Karpas-422 (cell line): ENCODE data around the gene CC2D2A. TPM values are rescaled to one million over a fixed set of nuclear protein-coding genes. Genes with fewer than 3 reads are reported as not detected.
"Not testable (repeated sequence)": the region's sequence is repeated elsewhere in the genome, so short reads cannot be mapped to it uniquely, and the experiment has no call there.

Experiments
- DNase-seq: peaks from one replicate; pipeline ENCODE4 v3.0.0-alpha.2; 2015
- H2AFZ ChIP-seq: fragments of 200-600 bp; sonication (generic); 2 replicates; pipeline ENCODE4 v1.6.1; 2014; ENCODE audit warnings: antibody characterized with exemption, low read length, mixed read lengths
- H3K27ac ChIP-seq: fragments of 200-600 bp; sonication (generic); 2 replicates; pipeline ENCODE4 v1.5.1; 2014; ENCODE audit warnings: mild to moderate bottlenecking, low read length, moderate library complexity
- H3K27me3 ChIP-seq: fragments of 200-600 bp; sonication (generic); 2 replicates; pipeline ENCODE4 v1.6.1; 2014; ENCODE audit warnings: low read length, mixed read lengths
- H3K36me3 ChIP-seq: fragments of 200-600 bp; sonication (generic); 2 replicates; pipeline ENCODE4 v1.6.1; 2014; ENCODE audit warnings: low read length, mixed read lengths; ENCODE audit not compliant: insufficient read depth
- H3K4me1 ChIP-seq: fragments of 200-600 bp; sonication (generic); 2 replicates; pipeline ENCODE4 v1.6.1; 2014; ENCODE audit warnings: mild to moderate bottlenecking, low read length, mixed read lengths
- H3K4me2 ChIP-seq: fragments of 200-600 bp; sonication (generic); 2 replicates; pipeline ENCODE4 v1.6.1; 2014; ENCODE audit warnings: low read length, low read depth, mild to moderate bottlenecking; ENCODE audit not compliant: poor library complexity, severe bottlenecking
- H3K4me3 ChIP-seq: fragments of 200-600 bp; sonication (generic); 2 replicates; pipeline ENCODE4 v1.5.1; 2014; ENCODE audit warnings: mild to moderate bottlenecking, antibody characterized with exemption, low read length, mixed read lengths
- H3K79me2 ChIP-seq: fragments of 200-600 bp; sonication (generic); 2 replicates; pipeline ENCODE4 v1.6.1; 2014; ENCODE audit warnings: mild to moderate bottlenecking, low read length, mixed read lengths
- H3K9ac ChIP-seq: fragments of 200-600 bp; sonication (generic); 2 replicates; pipeline ENCODE4 v1.6.0; 2014; ENCODE audit warnings: low read length
- H3K9me2 ChIP-seq: fragments of 200-600 bp; sonication (generic), shearing (Covaris generic); replicated peaks from 2 replicates; pipeline ENCODE4 v1.6.0; 2014; ENCODE audit warnings: mild to moderate bottlenecking, low read length, moderate library complexity; ENCODE audit not compliant: insufficient read depth
- H3K9me3 ChIP-seq: fragments of 300-700, 200-600 bp; sonication (generic); 2 replicates; pipeline ENCODE4 v1.6.1; 2014; ENCODE audit warnings: low read length, mixed read lengths
- H4K20me1 ChIP-seq: fragments of 200-600 bp; sonication (generic); 2 replicates; pipeline ENCODE4 v1.6.1; 2014; ENCODE audit warnings: mild to moderate bottlenecking, antibody characterized with exemption, low read length, low read depth; ENCODE audit not compliant: insufficient read depth
- total RNA-seq: library from RNA; depleted of rRNA; stranded (reverse); fragments of >200 nt; shearing (Covaris generic); gene quantifications from 2 replicates; pipeline ENCODE4 v1.2.3, GENCODE V29; 2014; ENCODE audit warnings: low replicate concordance

The CC2D2A gene
- total RNA-seq, 1 experiment from 2014 or later = not detected

DNA sequence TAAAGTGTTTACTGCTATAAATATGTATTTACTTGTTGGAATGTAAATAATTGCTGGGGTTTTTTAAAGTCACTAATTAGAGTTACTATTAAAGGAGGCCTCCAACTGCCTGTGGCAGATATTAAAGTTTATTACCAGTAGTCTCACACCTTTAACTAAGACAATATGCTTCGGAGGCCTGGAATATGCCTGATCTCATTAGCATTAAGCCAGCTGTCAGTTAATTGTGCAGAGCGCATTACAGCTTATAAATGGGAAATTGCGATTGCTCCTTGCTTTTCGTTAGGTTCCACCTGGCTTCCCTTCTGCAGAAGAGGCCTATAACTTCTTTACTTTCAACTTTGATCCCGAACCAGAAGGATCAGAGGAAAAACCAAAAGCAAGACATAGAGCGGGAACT lies 41.3 kb downstream of the CC2D2A start:
- H3K9me2 ChIP-seq = no peaks in the 10 kb centered on the region
- no peaks in the 10 kb centered on the region for H3K27me3 ChIP-seq
- no peaks in the 10 kb centered on the region for H3K4me1 ChIP-seq
- H2AFZ ChIP-seq = no peak overlapping the region
- H3K36me3 ChIP-seq = no peaks in the 10 kb centered on the region
- H3K4me2 ChIP-seq = no peak overlapping the region
- no peaks in the 10 kb centered on the region for H4K20me1 ChIP-seq
- no peak overlapping the region for H3K4me3 ChIP-seq
- H3K9ac ChIP-seq = no peak overlapping the region
- no peak overlapping the region for H3K27ac ChIP-seq
- DNase-seq = no peak
- H3K9me3 ChIP-seq = no peaks in the 10 kb centered on the region
- H3K79me2 ChIP-seq = no peaks in the 10 kb centered on the region

DNA sequence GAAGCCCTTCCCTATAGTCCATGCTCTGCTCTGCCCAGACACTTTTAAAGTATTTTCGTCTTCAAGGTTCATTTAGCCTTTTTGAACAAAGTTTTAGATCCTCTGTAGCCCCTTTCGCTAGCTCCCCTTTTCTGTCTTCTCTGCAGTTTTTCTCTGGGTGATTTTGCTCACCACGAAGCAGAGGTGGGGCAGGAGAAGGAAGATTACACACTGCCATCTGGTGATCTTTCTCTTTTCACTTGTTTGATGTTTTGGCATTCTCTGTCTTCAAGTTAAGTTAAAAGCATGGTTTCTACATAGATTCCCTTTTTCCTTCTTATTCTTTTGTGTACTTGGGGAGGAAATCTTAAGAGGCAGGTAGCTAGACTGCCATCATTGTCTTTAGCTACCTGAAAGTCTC lies 43.9 kb downstream of the CC2D2A start:
- no peaks in the 10 kb centered on the region for H4K20me1 ChIP-seq
- no peaks in the 10 kb centered on the region for H3K4me1 ChIP-seq
- no peaks in the 10 kb centered on the region for H3K36me3 ChIP-seq

DNA sequence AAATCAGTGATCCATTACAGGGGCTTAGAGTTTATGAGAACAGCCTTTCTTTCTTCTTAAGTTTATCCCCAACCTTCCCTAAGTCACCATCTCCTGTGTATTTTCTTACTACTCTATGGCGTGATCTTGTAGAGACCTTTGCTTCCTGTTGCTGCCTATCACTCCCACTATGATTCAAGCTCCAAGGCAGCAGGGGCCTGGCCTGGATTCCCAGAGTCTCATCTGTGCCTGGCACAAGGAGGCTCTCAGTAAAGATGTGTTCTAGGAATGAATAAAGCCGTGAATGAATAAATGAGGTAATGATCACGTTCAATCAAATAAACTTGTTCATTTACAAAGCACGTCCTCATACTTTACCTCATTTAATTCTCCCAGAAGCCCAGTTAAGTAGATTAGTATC lies 45.4 kb downstream of the CC2D2A start:
- Histone ChIP-seq H3K9me2 (no peaks in the 10 kb centered on the region), H3K4me3 (no peak overlapping the region), H3K27me3 (no peaks in the 10 kb centered on the region), H3K27ac (no peak overlapping the region), H3K79me2 (no peaks in the 10 kb centered on the region), H2AFZ (no peak overlapping the region), H3K9ac (no peak overlapping the region), H3K9me3 (no peaks in the 10 kb centered on the region), H3K4me1 (no peaks in the 10 kb centered on the region), H3K36me3 (no peaks in the 10 kb centered on the region), H4K20me1 (no peaks in the 10 kb centered on the region), H3K4me2 (no peak overlapping the region)
- DNase-seq = no peak

More for the DNA sequence above, 43.9 kb downstream of the CC2D2A start:
- Histone ChIP-seq H3K27ac (no peak overlapping the region), H3K9me3 (no peaks in the 10 kb centered on the region), H3K9me2 (no peaks in the 10 kb centered on the region), H3K27me3 (no peaks in the 10 kb centered on the region), H3K4me3 (no peak overlapping the region), H3K79me2 (no peaks in the 10 kb centered on the region), H3K9ac (no peak overlapping the region), H2AFZ (no peak overlapping the region), H3K4me2 (no peak overlapping the region)
- DNase-seq = no peak

DNA sequence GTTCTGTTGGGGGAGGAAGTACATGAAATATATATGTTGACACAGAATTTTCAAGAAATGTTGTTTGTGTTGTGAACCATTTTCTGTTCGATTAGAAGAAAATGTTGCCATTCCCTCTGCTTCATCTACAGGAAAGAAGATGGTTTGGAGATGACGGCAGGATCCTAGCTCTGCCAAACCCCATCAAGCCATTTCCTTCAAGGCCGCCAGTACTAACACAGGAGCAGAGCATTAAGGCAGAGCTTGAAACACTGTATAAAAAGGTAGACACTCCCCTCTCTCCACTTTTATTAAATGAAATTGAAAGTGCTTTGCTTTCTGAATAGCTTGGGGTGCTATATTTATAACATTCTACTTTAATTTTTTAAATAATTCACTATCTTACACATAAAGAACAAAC lies 46.8 kb downstream of the CC2D2A start:
- Histone ChIP-seq H3K4me1 (no peaks in the 10 kb centered on the region), H3K4me3 (no peak overlapping the region), H3K36me3 (no peaks in the 10 kb centered on the region), H3K4me2 (no peak overlapping the region), H3K9ac (no peak overlapping the region), H3K9me3 (no peaks in the 10 kb centered on the region), H4K20me1 (no peaks in the 10 kb centered on the region), H3K9me2 (no peaks in the 10 kb centered on the region), H3K79me2 (no peaks in the 10 kb centered on the region), H3K27me3 (no peaks in the 10 kb centered on the region), H3K27ac (no peak overlapping the region), H2AFZ (no peak overlapping the region)
- no peak for DNase-seq

DNA sequence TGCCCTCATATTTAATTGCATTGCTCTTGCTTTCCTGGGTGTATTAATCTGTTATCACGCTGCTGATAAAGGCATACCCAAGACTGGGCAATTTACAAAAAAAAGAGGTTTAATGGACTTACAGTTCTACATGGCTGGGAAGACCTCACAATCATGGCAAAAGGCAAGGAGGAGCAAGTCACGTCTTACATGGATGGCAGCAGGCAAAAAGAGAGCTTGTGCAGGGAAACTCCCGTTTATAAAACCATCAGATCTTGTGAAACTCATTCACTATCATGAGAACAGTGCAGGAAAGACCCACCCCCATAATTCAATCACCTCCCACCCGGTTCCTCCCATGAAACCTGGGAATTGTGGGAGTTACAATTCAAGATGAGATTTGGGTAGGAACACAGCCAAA lies 48.0 kb downstream of the CC2D2A start:
- not testable (repeated sequence) for H3K9ac ChIP-seq

DNA sequence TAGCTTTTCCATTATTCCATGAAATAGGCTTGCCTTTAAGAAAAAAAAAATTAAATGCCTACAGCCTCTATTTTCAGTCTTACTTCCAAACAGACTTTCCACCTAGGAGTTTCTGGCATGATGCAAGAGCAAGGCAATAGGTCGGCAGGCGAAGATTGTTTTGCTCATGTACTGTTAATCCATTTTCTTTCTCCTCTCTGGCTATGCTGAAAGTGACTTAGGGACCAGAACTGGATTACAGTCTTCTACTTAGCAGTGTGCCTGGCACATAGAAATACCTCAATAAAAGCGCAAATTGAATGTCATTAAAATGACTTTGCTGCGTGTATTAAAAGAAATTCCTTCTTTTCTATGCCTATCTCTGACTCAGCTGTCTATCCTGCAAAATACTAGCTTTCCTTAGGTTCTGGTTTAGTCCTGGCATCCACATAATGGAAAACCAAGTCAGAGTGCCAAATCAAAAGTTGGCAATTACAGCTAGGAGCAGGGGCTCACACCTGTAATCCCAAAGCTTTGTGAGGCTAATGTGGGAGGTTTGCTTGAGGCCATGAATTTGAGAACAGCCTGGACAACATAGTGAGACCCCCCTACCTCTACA lies 51.9 kb downstream of the CC2D2A start:
- H3K4me1 ChIP-seq = no peaks in the 10 kb centered on the region
- no peaks in the 10 kb centered on the region for H3K79me2 ChIP-seq
- H3K9ac ChIP-seq = no peak overlapping the region
- no peaks in the 10 kb centered on the region for H3K9me3 ChIP-seq
- H3K27me3 ChIP-seq = no peaks in the 10 kb centered on the region
- H3K27ac ChIP-seq = no peak overlapping the region
- no peak for DNase-seq
- H3K36me3 ChIP-seq = no peaks in the 10 kb centered on the region
- no peaks in the 10 kb centered on the region for H4K20me1 ChIP-seq
- no peak overlapping the region for H2AFZ ChIP-seq
- no peak overlapping the region for H3K4me3 ChIP-seq
- no peak overlapping the region for H3K4me2 ChIP-seq
- H3K9me2 ChIP-seq = no peaks in the 10 kb centered on the region

More for the DNA sequence above, 48.0 kb downstream of the CC2D2A start:
- H3K36me3 ChIP-seq, H3K4me3 ChIP-seq, H3K27me3 ChIP-seq, H3K4me1 ChIP-seq, H3K9me2 ChIP-seq, H3K27ac ChIP-seq, H3K79me2 ChIP-seq, H2AFZ ChIP-seq, H3K9me3 ChIP-seq, H3K4me2 ChIP-seq, H4K20me1 ChIP-seq, DNase-seq: not testable (repeated sequence)

DNA sequence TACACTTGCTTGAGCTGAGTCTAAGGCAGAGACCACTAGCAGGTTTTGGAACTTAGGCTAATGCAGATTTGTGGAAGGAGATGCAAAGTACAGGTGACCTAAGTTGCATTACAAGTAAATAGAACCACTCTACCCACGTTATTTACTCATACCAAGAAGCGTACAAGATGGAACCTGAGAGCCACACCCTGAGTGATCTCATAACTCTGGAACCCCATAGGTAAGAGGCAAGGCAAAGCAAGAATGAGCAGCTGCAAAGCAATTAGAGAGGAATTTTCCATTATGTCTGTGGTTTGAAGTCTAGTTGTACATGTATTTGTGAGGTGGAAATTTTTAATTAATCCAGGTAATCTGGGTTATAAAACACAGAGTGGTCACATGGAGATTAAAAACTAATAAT lies 55.4 kb downstream of the CC2D2A start:
- Histone ChIP-seq H3K9me3 (no peaks in the 10 kb centered on the region), H3K4me1 (no peaks in the 10 kb centered on the region), H3K36me3 (no peaks in the 10 kb centered on the region), H4K20me1 (no peaks in the 10 kb centered on the region), H3K27ac (no peak overlapping the region), H3K79me2 (no peaks in the 10 kb centered on the region), H3K9me2 (no peaks in the 10 kb centered on the region), H2AFZ (no peak overlapping the region), H3K4me3 (no peak overlapping the region), H3K27me3 (no peaks in the 10 kb centered on the region), H3K9ac (no peak overlapping the region), H3K4me2 (no peak overlapping the region)
- DNase-seq = no peak

DNA sequence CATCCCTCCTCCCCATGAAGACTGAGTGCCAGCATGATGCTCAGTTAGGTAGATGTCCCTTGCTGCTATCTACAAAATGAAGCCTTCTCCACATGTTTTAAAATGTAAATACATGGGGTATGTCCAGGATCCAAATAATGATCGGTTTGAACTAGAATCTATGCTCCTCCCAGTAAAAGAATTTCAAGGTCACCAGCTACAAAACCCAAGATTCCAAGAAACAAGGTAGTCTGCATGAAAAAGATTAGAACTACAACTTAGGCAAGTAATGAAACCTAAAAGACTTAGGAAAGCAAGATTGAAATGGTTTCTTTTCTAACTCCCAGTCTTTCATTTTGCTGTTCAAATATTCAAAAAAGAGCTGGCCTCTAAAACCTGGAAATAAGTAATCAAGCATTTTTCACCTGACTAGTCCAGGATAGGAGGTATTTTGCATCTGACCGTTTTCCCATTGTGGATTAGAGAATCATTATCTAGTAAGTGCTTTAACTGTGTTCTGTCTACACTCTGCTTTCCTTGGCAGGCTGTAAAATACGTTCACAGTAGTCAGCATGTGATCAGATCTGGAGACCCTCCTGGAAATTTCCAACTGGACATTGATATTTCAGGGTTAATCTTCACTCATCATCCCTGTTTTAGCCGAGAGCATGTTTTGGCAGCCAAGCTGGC lies 57.4 kb downstream of the CC2D2A start:
- Histone ChIP-seq H3K79me2 (no peaks in the 10 kb centered on the region), H3K4me3 (no peak overlapping the region), H3K27ac (no peak overlapping the region), H3K9ac (no peak overlapping the region), H2AFZ (no peak overlapping the region), H3K36me3 (no peaks in the 10 kb centered on the region), H3K9me3 (no peaks in the 10 kb centered on the region), H3K4me2 (no peak overlapping the region), H3K27me3 (no peaks in the 10 kb centered on the region), H4K20me1 (no peaks in the 10 kb centered on the region), H3K9me2 (no peaks in the 10 kb centered on the region), H3K4me1 (no peaks in the 10 kb centered on the region)
- DNase-seq = no peak
